ENCODE measurements around the gene TNS3. TPM values are rescaled to one million over a fixed set of nuclear protein-coding genes. Genes with fewer than 3 reads are reported as not detected.
A peak's percentile ranks its signal among the peaks of the same experiment; 100 is the strongest.

The TNS3 gene
- total and polyA plus RNA-seq, 2 of the 13 experiments (the other 11 are each of a cell fraction or from before 2014, with no cell fraction given) = 52.9 to 55.7 TPM

DNA sequence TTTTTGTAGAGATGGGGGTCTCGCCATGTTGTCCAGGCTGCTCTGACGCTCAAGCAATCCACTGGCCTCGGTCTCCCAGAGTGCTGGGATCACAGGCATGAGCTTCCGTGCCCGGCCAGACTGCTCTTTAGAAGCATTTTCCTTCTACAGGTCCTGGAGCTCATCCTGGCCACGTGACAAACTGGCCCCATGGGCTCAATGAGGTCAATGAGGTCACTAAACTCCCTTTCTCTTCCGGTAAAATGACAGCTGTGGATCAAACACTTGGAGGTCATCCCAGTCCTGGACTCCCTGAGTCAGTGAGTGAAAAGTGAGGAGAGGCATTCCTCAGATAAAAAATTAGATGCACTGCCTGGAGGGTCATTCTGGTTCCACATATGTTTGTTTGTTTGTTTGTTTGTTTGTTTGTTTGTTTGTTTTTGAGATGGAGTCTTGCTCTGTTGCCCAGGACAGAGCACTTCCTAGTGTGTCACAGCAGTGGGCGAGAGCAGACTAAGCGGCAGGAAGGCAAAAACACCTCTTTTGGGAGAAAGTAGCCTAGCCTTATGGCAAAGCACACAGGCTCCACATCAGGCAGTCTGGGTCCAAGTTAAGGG is 134.9 kb downstream of the TNS3 start (continued):
- TF ChIP-seq, protein P1, sequence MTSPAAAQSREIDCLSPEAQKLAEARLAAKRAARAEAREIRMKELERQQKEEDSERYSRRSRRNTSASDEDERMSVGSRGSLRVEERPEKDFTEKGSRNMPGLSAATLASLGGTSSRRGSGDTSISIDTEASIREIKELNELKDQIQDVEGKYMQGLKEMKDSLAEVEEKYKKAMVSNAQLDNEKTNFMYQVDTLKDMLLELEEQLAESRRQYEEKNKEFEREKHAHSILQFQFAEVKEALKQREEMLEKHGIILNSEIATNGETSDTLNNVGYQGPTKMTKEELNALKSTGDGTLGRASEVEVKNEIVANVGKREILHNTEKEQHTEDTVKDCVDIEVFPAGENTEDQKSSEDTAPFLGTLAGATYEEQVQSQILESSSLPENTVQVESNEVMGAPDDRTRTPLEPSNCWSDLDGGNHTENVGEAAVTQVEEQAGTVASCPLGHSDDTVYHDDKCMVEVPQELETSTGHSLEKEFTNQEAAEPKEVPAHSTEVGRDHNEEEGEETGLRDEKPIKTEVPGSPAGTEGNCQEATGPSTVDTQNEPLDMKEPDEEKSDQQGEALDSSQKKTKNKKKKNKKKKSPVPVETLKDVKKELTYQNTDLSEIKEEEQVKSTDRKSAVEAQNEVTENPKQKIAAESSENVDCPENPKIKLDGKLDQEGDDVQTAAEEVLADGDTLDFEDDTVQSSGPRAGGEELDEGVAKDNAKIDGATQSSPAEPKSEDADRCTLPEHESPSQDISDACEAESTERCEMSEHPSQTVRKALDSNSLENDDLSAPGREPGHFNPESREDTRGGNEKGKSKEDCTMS (CRISPR knock-in tag; conservative IDR thresholded peaks at IDR 0.05) = no peak
- TF ChIP-seq CAMTA2 (CRISPR knock-in tag; IDR thresholded peaks at IDR 0.05; ENCODE audit: borderline replicate concordance) (no peak), MEIS2 (CRISPR knock-in tag; IDR thresholded peaks at IDR 0.05) (0 out of 2 replicates have a peak, but pooled peaks have one; percentile 24), MNT (IDR thresholded peaks at IDR 0.05) (no peak), GABPA (IDR thresholded peaks at IDR 0.05; ENCODE audit: low read depth, low read length) (no peak), GABPA (CRISPR knock-in tag; IDR thresholded peaks at IDR 0.05; ENCODE audit: low read depth) (peak; percentile 56; the same call in 1 of the 2 replicates), TEAD3 (CRISPR knock-in tag; optimal IDR thresholded peaks at IDR 0.05; ENCODE audit: borderline replicate concordance) (peak; percentile 13), TBX2 (CRISPR knock-in tag; IDR thresholded peaks at IDR 0.05; ENCODE audit: borderline replicate concordance) (peak; percentile 25; the same call in 1 of the 2 replicates), ZXDC (CRISPR knock-in tag; IDR thresholded peaks at IDR 0.05) (no peak), NFKBIZ (CRISPR knock-in tag; IDR thresholded peaks at IDR 0.05) (no peak), ATF5 (CRISPR knock-in tag; IDR thresholded peaks at IDR 0.05; ENCODE audit: low read depth) (no peak), KAT8 (CRISPR knock-in tag; IDR thresholded peaks at IDR 0.05) (no peak), MED1 (CRISPR knock-in tag; IDR thresholded peaks at IDR 0.05) (peak; percentile 54), RAD51 (IDR thresholded peaks at IDR 0.05; ENCODE audit: borderline replicate concordance) (peak; percentile 29; the same call in 1 of the 2 replicates), SNAI1 (CRISPR knock-in tag; IDR thresholded peaks at IDR 0.05; ENCODE audit: borderline replicate concordance) (no peak), ZSCAN25 (CRISPR knock-in tag; IDR thresholded peaks at IDR 0.05) (no peak), ZBTB7A (CRISPR knock-in tag; IDR thresholded peaks at IDR 0.05) (no peak), ZNF235 (CRISPR knock-in tag; IDR thresholded peaks at IDR 0.05; ENCODE audit: borderline replicate concordance) (no peak)
- TF ChIP-seq, protein P2, sequence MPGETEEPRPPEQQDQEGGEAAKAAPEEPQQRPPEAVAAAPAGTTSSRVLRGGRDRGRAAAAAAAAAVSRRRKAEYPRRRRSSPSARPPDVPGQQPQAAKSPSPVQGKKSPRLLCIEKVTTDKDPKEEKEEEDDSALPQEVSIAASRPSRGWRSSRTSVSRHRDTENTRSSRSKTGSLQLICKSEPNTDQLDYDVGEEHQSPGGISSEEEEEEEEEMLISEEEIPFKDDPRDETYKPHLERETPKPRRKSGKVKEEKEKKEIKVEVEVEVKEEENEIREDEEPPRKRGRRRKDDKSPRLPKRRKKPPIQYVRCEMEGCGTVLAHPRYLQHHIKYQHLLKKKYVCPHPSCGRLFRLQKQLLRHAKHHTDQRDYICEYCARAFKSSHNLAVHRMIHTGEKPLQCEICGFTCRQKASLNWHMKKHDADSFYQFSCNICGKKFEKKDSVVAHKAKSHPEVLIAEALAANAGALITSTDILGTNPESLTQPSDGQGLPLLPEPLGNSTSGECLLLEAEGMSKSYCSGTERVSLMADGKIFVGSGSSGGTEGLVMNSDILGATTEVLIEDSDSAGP (CRISPR knock-in tag; IDR thresholded peaks at IDR 0.05; ENCODE audit: borderline replicate concordance) = no peak

Data from HepG2 (cell line).